Pulmonary artery endothelial cell (primary cell): ENCODE results near the gene CCDC142. TPM values are rescaled to one million over a fixed set of nuclear protein-coding genes. Genes with fewer than 3 reads are reported as not detected.
"Not testable (repeated sequence)": the region's sequence is repeated elsewhere in the genome, so short reads cannot be mapped to it uniquely, and the experiment has no call there.

ENCODE experiments used
- DNase-seq: peaks from one replicate; pipeline ENCODE4 v3.0.0-alpha.2; 2011; ENCODE audit warnings: low read depth, low spot score
- total RNA-seq: library from RNA; depleted of rRNA; stranded (reverse); fragments of >200 nt; gene quantifications from 2 replicates; pipeline ENCODE4 v1.2.3, GENCODE V29; 2014

Gene CCDC142
- total RNA-seq, 1 donor from 2014 or later, result 14.4 TPM

DNA sequence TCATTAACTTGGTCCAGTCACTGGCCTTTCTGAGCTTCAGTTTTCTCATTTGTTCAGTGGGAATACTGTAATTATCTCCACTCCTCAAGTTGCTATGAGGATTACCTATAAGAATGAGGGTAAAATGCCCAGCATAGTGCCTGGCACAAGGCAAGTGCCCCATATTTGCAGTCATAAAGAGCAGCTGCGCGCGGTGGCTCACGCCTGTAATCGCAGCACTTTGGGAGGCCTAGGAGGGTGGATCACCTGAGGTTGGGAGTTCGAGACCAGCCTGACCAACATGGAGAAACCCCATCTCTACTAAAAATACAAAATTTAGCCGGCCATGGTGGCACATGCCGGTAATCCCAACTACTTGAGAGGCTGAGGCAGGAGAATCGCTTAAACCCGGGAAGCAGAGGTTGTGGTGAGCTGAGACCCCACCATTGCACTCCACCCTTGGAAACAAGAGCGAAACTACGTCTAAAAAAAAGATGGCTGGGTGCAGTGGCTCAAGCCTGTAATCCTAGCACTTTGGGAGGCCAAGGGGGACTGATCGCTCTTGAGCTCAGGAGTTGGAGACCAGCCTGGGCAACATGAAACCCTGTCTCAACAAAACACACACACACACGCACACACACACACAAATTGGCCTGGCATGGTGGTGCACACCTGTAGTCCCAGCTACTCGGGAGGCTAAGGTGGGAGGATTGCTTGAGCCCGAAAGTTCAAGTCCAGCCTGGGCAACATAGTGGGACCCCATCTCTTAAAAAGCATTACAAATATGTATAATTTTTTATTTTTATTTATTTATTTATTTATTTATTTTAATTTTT lies 40.1 kb downstream of the CCDC142 start:
- not testable (repeated sequence) for DNase-seq

DNA sequence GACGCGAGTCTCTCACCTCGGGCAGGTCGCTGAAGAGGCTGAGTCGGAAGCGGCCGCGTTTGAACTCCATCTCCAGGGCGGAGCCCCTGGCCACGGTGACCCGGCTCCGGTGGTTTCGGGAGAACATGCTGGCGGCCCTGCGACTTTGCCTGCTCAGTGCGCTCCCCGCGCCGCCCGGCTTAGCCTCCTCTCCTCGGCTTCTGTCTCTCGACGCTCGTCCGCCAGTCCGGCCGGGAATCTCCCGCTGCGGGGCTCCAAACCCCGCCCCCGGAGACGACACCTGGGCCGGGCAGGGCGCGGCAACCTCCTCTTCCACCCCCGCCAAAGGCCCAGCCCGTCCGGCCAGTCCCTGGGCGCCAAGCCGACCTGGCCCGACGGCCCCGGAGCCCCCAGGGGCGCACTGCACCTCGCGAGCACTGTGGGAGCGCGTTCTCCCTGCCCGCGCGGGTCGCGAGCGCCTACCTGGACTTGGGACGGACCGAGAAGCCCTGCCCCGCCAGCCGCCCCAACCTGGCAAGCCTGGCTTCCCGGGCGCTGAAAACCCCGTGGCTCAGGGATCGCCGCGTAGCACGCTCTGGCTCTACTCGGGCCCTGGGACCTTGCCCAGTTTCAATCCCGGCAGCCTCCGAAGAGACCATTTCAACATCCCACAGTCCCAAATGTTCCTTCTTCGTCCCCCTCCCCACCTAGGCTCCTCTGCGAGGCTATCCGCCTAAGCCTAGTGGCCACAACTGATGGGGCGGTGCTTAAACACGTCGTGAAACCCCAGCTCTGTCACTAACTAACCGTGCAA lies 40.9 kb downstream of the CCDC142 start, which contains the start of gene RTKN:
Gene RTKN, minus strand, starts transcription at position 248 of the 793 bp plus-strand sequence. Its CDS starts 121 bp downstream, at position 127.
- DNase-seq, result no peak

DNA sequence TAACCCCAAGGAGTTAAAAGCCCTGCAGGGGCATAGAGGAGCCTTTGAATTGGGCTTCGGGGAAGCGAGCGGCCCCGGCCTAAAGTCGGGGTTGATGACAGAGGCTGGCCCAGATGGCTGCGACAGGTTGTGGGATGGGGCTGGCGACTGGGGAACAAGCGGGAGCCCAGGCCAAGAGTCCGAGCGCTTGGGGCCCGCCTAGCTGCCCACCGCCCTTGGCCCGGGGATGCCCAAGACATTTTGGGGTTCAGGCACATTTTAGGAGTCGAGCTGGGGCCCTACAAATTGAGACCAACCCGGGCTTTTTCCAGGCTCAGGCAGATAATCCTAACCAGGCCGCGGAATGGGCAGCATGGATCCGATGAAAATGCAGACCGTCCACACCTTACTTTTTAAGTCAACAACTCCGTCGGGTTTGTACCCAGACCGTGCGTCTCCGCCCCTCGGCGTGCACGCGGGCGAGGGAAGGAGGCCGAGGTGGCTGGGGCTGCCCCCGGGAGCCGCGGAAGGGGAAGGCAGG lies 41.6 kb downstream of the CCDC142 start:
- DNase-seq, result no peak

DNA sequence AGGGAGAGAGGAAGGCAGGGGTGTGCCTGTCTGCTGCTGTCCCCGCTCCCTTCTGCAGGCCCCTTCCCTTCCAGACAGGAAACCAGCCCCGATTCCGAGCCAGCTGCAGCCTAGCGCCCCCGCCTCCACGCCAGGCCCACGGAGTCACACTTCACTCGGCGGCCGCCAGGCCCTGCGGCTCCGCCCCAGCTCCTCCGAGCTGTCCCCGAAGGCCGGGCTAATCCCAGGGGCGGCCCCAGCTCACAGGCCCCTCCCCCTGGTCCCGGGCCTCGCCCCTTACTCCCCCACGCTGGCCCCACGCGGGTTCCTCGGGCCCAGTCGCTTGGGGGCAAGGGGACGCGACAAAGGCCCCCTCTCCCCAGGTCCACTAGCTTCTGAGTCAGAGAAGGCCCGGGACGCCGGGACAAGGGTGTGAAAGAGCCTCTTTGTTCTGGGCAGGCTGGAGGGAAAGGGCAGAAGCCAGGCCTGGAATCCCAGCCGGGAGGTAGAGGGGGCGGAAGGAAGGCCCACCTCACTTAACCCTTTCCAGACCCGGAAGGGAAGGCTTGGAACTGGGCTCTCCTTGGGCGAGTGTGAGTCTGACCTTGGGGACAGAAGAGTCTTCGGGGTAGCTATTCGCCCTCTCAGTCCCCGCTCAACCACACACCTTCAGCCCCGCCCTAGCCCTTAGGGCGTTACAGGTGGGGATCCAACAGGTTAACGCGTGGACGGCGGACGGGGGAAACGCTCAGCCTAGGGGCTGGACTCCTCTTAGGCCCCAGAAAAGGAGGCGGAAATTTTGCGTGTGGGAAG lies 42.2 kb downstream of the CCDC142 start:
- peak; percentile 24 for DNase-seq

DNA sequence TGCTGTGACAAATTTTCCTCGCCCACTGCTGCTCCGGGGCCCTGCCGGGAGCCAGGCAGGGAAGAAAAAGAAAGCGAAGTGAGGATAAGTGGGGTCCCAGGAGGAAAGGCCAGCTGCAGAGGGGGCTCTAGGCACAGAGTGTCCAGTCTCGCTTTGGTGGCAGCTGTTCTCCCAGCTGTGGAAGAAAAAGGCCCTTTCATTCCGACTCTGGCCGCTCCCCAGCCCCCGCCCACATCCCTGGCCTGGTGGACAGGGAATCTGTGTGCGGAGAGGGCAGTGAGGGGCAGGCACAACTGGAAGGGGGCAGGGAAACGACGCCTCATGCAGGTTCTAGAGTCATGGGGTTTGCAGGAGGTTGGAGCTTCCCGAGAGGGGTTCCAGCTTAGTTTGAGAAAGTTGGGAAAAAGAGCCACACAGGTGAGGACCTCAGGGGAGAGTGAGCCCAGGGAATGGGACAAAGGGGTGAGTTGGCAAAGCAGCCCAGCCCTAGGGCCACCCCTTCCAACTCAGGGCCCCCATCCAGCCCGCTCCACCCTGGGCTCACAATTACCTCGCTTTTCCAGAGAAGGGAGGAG lies 42.9 kb downstream of the CCDC142 start:
- no peak for DNase-seq

DNA sequence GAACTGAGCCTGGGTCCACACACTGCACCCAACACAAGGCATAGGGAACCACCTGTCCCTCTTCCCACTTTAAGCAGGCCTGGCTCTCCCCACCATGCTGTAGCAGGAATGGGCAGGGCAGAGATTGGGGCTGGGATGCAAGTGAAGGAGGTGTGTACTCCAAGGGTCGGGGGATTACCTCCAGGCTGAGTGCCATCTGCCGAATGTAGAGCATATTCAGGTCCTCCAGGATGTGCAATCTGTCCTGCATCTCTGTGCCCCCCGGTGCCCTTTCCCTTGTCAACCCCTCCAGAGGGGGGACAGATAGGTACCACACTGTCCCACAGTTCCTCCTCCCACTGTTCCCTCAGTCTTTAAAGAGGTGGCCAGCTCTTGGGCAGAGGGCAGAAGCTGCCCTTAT lies 43.4 kb downstream of the CCDC142 start:
- no peak for DNase-seq

DNA sequence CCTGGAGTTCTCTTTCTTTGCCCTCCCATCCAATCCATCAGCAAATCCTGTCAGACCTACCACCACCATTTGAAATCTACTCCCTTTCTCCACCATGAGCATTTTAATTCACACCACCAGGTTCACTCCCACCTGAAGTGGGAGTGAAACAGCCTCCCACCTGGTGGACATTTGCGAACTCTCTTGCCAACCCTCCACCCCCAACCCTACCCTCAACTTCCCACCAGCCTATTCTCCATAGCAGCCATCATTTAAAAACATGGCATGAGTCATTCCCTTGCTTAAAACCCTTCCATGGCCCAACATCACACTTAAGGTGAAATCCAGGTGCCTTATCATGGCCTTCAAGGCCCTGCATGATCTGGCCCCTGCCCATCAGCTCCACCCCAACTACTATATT lies 44.5 kb downstream of the CCDC142 start:
- no peak for DNase-seq

DNA sequence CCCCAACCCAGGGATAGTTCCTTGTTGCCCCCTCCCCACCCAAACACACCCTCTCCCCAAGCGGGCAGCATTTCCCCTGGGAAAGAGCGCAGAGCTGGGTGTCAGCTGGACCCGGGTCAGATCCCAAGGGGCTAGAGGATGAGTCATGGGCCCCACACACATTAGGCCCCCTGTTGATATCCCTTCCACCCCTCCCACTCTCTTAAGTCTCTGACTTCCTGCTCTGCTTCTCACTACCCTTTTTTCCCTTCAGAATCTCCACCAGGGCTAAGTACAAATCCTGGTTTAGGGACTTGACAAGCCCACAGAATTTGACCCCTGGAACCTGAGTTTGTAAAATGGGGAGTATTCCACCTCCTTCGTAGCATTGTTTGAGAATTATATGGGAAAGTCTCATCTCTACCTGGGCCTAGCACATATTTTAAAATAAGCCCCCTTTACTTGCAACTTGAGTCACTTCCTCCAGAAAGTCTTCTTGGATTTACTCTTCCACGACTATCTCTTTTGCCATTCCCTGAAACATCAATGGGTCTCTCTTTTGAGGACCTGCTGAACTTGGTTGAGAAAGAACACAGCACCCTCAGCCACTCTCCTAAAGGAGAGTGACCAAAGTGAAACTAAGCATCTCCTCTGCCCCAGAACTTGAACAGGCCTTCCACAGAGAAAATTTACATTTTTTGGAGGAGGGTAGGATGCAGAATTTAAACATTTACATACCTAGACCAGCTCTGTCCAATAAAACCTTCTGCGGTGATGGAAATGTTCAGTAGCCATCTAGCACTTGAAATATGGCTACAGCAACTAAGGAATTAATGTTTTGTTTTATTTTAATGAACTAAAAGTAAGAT lies 45.7 kb downstream of the CCDC142 start:
- no peak for DNase-seq

DNA sequence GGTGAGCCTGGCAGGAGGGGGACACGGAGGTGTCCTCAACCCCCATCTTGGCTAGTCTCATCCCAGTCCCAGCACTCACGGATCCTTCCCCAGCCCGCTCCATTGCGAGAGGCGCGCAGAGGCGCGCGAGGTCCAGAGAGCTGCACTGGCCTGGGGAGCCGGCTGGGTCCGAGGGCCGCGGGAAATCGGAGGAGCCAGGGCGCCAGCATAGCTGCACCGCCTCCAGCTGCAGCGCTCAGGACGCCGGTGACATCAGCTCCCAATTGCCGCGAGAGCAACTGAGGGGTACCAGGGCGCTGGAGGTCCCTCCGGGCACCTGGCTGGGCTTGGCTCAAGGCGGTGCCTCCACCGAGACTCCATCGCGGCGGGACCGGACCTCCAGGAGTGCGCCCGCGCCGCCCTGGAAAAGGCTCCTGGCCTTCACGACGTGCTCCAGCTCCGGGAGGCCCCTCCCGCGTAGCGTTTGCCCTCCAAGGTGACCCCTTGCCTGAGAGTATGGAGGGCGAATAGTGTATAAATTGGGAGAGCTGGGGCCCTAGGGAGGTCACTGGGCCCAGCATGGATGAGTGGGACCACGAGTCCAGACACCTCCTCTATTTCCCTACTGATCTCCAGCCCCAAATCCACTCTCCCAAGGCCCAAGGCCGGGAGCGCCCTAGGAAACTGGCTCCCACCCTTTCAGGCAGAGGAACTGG lies 46.5 kb downstream of the CCDC142 start:
- DNase-seq, result no peak

DNA sequence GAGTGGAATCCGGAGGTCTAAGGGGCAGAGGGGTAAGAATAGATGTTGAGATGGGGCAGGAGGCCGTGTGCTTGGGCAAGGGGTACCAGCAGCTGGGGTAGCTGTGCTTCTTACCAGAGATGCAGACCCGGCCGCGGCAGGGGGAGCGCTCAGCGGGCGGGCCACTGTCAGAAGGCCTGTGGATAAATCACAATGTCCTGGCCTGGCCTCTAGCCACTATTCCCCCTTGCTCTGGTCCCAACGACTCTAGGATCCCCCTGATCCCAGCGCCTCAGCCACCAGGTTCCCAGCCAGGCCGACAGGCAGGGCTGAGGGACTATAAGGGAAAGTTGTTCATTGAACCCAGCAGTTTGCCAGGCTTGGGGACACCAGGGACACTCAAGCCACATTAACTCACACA lies 52.3 kb downstream of the CCDC142 start:
- no peak for DNase-seq

DNA sequence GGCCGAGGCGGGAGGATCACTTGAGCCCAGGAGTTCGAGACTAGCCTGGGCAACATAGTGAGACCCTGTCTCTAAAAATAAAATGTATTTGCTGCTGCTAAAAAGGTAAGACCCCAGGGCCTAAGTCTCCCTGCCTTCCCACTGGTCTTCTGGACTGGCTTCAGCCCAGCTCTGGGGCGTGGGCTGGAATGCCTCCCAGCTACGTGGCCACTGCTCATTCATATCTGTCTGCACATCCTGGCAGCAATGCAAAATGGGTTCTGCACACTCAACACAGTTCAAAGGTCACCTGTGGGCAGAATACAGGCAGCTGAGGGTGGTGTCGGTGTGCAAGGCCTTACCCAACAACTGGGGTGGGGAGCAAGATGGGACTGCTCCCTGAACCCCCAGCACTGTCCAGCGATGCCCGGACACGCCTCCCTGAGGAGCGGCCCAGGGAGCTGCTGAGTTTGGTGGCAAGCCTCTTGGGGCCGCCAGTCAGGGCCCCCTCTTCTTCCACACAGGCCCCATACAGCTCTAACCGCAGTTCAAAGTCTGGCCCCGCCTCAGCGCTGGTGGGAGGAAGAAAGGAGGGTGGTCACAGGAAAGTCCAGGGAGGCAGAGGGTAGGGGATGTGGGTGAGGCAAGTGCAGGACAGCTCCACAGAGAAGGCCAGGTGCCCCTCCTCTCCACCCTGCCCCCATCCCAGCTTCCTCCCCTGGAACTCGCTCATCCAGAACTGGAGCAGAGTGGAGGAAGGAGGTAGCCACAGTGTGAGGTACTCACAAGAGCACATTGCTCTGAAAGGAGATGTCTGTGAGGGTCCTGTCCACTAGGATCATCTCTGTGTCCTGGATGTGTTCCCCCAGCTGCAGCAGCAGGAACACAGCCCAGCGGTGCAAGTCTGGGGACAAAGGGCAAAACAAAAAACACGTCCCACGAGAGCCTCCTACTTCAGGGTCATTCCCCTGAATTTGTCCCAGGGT lies 53.0 kb downstream of the CCDC142 start:
- DNase-seq, result no peak

DNA sequence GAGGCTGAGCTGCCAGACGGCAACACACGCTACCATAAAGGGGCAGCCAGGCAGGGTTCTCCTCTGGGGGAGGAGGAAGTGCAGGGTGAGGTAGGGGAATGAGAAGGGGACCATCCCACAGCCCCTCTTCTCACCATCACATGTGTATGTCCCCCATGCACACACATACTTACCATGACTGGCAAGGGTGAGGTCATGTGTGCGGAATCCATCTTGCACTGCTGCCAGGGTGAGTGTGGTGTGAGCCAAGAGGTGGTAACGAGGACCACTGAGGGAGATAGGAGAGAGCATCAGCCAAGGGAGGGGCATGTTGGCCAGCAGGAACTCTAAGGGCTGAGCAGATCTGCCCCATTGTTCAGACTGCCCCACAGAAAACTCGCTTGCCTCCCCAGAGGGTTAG lies 54.1 kb downstream of the CCDC142 start:
- no peak for DNase-seq

DNA sequence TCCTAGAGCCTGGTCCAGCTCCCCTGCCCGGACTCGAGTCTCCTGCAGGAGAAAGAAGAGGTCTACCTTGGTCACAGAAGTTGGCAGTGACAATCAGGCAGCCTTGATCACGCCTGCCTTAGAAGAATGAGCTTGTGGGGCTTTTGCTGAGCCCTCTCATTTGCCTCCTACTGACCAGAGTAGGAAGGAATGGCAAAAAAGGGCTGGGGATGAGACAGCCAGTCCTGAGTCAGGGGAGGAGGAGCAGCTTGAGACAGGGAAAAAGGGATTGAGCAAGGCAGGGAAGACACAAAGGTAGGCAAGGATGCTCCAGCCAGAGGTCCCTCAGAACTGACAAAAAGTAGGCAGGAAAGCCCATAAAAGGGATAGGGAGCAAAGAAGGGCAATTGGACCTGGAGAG lies 55.2 kb downstream of the CCDC142 start:
- no peak for DNase-seq

DNA sequence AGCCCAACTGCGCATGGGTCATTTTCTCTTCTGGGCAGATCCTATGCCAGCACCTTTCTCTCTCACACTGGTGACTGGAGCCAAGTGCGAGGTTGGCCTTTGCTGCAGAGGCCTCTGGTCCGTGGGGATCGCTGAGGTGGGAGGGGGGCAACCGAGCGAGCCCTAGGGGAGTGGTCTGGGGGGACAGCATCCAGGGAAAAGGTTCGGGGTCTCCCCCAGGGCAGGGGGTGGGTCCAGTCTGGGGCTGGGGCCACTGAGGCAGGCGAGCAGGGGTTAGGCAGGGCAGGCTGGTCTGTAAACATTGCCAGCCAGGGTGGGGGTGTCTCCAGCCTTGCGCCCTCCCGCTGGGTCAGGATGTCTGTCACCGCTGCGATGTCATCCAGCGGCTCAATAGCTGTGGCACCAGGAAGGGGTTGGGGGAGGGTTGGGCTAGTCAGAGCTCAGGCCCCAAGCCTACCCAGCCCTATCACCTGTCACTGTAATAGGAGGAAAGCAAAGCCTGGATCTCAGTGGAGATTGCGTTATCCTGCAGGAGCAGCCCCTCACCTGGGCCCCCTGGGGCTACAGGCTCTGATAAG lies 56.5 kb downstream of the CCDC142 start:
- DNase-seq, result no peak

DNA sequence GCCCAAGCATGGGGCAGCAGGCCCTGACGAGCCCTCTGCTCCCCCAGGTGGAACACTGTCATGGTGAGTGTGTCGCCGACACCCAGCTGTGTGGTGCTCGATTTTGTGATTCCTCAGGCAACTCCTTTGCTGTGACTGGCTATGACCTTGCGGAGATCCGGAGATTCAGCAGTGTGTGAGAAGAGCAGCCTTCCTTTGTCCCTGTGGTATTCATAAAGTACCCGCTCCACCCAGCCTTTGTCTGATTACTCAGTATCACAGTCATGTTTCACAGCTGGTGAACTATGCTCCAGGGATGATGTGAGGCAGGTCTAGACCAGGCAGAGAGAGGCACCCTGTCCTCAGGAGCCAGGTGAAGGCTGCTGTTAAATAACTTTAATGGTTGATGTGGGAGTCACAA lies 57.3 kb downstream of the CCDC142 start:
- DNase-seq, result no peak

DNA sequence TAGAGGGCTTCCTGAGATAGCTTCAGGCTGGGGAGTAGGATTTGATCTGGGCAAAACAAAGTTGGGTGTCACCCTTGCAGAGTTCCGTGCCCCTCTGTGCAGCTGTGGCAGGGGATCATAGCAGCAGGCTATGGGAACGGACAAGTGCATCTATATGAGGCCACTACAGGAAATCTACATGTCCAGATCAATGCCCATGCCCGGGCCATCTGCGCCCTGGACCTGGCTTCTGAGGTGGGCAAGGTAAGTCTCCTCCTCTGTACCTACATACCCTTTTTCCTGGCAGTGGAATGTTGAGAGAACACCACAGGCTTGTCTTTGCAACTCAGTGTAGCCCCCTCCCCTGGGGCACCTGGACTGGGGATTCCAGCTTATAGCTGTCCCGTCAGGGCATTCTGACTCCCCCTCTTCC lies 57.8 kb downstream of the CCDC142 start:
- DNase-seq, result no peak

DNA sequence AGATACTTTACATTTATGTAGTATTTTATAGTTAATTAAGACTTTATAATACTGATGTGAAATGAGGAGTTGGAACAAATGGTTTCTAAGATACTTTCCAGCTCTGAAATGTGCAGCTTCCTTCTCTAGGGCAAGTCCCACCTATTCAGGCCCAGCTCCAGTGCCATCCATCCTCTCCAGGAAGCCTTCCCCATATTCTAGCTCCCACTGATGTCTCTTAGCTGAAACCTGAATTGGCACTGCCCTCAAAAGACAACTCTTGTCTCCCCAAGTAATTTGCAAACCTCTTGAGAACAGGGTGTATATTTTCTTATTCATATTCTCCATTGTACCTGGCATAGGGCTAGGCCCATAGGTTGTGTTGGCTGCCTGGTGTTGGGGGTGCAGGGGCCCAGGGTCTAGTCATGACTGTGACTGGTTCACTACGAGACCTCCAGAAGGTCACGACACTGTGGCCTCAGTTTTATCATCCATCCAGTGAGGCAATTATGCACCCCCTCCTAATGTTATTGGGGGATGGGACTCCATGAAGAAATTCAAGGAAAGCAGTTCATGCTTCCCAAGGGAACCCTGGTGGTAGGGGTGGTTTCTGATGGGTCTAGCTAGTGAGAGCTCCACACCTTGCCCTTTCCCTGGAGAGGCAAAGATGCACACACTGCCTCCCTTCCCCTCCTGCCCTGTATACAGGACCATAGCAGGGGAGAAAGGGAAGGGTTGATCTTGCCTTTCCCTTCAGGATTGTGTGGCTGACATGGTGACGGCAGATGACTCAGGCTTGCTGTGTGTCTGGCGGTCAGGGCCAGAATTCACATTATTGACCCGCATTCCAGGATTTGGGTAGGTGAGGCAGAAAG lies 58.4 kb downstream of the CCDC142 start:
- DNase-seq, result no peak
